ENCODE data around the gene NOL11.

NOL11 gene

GRCh38 chr17:67737145-67737544 lies 19.4 kb downstream of the NOL11 start:
- no peak for TF ChIP-seq CTCF (IDR thresholded peaks at IDR 0.05; ENCODE audit: unreplicated experiment in 3 of 3)
- H3K4me1 Mint-ChIP-seq: no peaks in the 10 kb centered on the region
- H3K9me3 Mint-ChIP-seq: no peaks in the 10 kb centered on the region
- H3K36me3 Mint-ChIP-seq (ENCODE audit: low read depth): peaks cover 70% of the 10 kb centered on the region
- H3K27me3 Mint-ChIP-seq (ENCODE audit: low read depth): no peaks in the 10 kb centered on the region
- H3K4me3 Mint-ChIP-seq: no peak overlapping the region
- no peak overlapping the region for H3K27ac Mint-ChIP-seq

- H3K4me3 Mint-ChIP-seq: no peak overlapping the region
- no peak overlapping the region for H3K27ac Mint-ChIP-seq
- H3K27me3 Mint-ChIP-seq (ENCODE audit: low read depth): no peaks in the 10 kb centered on the region
- no peaks in the 10 kb centered on the region for H3K9me3 Mint-ChIP-seq
- H3K36me3 Mint-ChIP-seq (ENCODE audit: low read depth): peaks cover 62% of the 10 kb centered on the region
- H3K4me1 Mint-ChIP-seq: no peaks in the 10 kb centered on the region
- TF ChIP-seq CTCF (IDR thresholded peaks at IDR 0.05; ENCODE audit: unreplicated experiment in 3 of 3): no peak
Measured at GRCh38 chr17:67742025-67742424, 24.3 kb downstream of the NOL11 start.

GRCh38 chr17:67746704-67747571 lies 29.2 kb downstream of the NOL11 start:
- H3K27me3 Mint-ChIP-seq (ENCODE audit: low read depth): no peaks in the 10 kb centered on the region
- no peak overlapping the region for H3K4me3 Mint-ChIP-seq
- no peaks in the 10 kb centered on the region for H3K9me3 Mint-ChIP-seq
- H3K36me3 Mint-ChIP-seq (ENCODE audit: low read depth): peaks cover 52% of the 10 kb centered on the region
- TF ChIP-seq CTCF (IDR thresholded peaks at IDR 0.05; ENCODE audit: unreplicated experiment in 3 of 3): no peak
- H3K4me1 Mint-ChIP-seq: peaks cover 9% of the 10 kb centered on the region
- no peak overlapping the region for H3K27ac Mint-ChIP-seq

- no peaks in the 10 kb centered on the region for H3K9me3 Mint-ChIP-seq
- no peaks in the 10 kb centered on the region for H3K27me3 Mint-ChIP-seq (ENCODE audit: low read depth)
- H3K4me1 Mint-ChIP-seq: peaks cover 9% of the 10 kb centered on the region
- H3K27ac Mint-ChIP-seq: no peak overlapping the region
- TF ChIP-seq CTCF (IDR thresholded peaks at IDR 0.05; ENCODE audit: unreplicated experiment in 3 of 3): no peak
- H3K4me3 Mint-ChIP-seq: no peak overlapping the region
- peaks cover 47% of the 10 kb centered on the region for H3K36me3 Mint-ChIP-seq (ENCODE audit: low read depth)
Measured at GRCh38 chr17:67747681-67748235, 30.0 kb downstream of the NOL11 start.

GRCh38 chr17:67750067-67750466 lies 32.3 kb downstream of the NOL11 start:
- Mint-ChIP-seq H3K36me3 (ENCODE audit: low read depth) (peaks cover 45% of the 10 kb centered on the region), H3K9me3 (no peaks in the 10 kb centered on the region), H3K4me3 (no peak overlapping the region)

More at GRCh38 chr17:67750067-67750466, 32.3 kb downstream of the NOL11 start:
- H3K4me1 Mint-ChIP-seq: peaks cover 9% of the 10 kb centered on the region
- no peak for TF ChIP-seq CTCF (IDR thresholded peaks at IDR 0.05; ENCODE audit: unreplicated experiment in 3 of 3)
- H3K27ac Mint-ChIP-seq: no peak overlapping the region
- H3K27me3 Mint-ChIP-seq (ENCODE audit: low read depth): no peaks in the 10 kb centered on the region

All from nephron (organoid).